GM19397 (cell line): ENCODE data around the gene SIPA1L3.
"Not testable (repeated sequence)": the region's sequence is repeated elsewhere in the genome, so short reads cannot be mapped to it uniquely, and the experiment has no call there.

Experiments
- ATAC-seq: cut with Tn5 transposase; IDR thresholded peaks from one replicate; pipeline ENCODE4 v1.9.1; 2021; ENCODE audit warnings: mild to moderate bottlenecking, moderate library complexity; ENCODE audit not compliant: unreplicated experiment

Gene SIPA1L3

DNA sequence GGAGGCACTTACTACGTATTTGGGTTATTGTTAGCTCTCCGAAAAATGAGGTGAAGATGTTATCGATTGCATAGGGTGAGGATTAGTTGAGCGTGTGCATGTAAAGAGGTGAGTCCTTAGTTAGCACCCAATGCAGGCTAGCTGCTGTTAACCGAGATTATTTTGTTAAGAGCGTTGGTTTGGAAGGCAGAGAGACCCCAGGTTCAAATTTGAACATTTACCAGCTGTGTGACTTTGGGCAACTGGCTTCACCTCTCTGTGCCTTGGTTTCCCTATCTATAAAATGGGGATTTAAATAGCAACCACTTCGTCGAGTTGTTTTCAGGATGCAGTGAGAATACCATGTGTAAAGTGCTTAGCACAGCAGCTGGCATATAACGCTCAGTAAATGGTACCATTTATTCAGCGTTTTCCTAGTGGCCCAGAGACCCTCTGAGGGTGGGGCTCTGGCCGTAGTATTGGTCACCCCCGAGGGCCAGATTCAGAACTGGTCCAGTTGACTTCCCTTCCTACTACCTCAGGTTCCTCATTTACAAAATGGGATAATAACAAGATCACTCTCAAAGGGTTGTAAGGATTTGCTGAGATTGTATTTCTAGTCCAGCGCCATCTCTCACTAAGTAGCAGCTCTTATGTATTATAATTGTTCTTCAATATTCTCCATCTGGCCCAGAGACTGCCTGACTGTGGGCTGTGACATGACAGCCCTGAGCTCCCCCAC is 887 bp downstream of the SIPA1L3 start:
- no peak for ATAC-seq

DNA sequence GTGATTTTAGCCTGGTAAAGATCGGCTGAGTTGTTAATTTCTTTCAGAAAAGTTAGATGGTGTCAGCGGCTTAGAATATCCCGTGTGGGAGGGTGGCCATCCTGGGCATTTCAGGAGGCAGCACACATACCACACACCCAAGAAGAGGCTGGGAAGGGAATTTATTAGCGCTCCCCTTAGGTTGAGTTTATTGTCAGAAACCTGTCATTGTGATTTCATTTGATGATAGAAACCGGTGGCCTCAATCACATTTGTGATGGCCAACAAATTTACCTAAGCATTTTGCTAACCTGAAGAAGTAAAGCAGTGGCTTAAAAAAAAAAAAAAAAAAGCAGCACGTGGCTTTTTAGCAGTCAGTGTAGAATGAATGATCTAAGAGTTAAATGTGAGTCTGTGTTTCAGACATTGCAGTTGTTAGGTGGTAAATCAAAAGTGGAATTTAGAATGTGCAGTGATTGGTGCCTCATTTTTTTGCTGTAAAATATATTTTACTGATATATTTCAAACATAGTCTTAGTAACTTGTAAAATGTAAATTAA is 2.7 kb downstream of the SIPA1L3 start:
- ATAC-seq, result no peak

DNA sequence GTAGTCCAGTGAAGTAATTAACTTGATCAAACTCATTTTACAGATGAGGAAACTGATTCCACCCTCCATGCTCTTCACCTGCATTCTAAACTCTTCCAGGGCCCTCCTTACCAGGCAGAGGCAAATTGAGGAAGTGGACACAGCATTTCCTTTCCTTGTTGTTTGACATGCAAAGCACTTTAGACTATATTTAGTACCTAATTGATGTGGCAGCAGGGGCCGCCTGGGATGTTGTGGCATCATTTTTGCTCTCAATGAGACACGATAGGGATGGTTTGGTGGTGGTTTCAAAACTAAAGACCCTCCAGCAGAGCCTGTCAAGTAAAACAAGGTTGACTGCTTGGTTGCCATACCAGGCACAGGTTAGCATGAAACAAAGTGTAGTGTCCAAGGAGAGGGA is 7.9 kb downstream of the SIPA1L3 start:
- ATAC-seq, result no peak

DNA sequence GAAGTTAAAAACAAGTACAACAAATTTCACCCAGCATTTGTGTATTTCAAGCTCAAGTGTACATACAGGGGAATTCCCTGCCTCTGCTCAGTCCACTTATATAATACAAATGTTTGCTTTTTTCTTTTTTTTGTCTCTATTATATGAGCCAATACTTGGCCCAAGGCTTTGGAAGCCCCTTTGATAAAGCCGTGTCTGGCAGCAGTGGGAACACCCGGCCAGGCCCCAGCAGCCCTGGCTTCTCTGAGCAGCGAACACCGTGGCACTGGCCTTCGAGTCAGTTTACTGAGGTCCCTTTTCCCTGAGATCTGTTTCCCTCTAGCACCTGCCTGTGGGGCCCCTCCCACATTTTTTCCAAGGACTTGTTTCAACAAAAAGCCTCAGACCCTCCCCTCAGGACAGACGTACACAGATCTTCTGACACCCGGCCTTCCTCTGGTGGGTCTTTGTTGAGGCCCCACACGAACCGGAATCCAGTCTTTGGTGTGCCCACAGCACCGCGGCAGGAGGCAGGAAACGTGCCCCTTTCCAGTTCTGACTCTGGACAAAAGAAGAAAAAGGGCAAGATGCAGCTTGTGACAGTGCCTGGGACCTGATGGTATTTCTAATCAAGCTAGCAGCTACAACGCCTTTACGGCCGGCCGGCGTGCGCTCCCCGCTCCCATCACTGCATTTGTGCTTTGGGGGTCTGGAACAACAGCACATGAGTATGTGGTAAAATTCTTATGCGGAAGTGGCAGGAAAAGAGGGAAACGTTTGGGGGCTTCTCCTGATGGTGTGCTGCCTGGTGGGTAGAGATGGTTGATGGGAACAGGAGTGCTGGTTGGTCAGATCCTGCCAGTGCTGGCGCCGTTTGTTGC is 13.8 kb downstream of the SIPA1L3 start:
- no peak for ATAC-seq

DNA sequence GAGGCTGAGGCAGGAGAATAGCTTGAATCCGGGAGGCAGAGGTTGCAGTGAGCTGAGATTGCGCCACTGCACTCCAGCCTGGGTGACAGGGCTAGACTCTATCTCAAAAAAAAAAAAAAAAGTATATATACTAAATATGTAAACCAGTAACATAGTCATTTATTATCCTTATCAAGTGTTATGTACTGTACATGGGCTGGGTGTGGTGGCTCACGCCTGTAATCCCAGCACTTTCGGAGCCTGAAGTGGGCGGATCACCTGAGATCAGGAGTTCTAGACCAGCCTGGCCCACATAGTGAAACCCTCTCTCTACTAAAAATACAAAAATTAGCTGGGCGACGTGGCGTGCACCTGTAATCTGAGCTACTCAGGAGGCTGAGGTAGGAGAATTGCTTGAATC is 17.6 kb downstream of the SIPA1L3 start:
- not testable (repeated sequence) for ATAC-seq

DNA sequence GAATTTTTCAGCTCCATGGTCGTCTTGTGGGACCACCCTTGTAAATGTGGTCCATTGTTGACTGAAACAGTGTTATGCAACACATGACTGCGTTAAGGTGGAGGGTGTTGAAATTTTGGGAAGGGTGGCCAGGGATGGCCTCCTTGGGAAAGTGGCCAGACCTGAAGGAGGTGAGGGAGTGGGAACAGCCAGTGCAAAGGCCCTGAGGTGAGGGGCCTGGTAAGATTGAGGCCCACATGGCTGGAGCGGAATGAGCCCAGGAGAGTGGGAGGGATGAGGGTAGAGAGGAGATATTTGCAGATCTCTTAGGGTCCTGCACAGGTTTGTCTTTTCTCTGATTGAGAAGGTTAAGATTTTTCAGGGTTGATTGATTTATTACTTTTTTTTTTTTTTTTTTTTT is 18.2 kb downstream of the SIPA1L3 start:
- no peak for ATAC-seq

DNA sequence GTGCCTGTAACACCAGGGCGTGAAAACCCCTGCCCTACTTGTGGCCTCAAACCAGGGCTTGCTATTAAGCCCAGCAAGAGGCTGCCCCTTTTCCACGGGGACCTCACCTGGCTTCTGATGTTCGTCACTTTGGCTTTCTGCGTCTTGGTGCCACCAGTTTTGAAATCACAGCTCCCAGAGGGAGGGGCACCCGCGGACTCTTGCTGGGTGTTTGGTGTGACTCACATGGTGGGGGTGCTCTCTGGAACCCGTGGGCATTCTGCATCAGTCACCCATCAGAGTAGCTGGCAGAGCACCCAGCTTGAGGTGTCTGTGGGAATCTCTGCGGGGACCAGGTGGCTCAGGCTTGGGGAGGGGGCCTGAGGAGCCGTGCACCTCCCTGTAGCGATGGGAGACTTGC is 19.2 kb downstream of the SIPA1L3 start:
- no peak for ATAC-seq

DNA sequence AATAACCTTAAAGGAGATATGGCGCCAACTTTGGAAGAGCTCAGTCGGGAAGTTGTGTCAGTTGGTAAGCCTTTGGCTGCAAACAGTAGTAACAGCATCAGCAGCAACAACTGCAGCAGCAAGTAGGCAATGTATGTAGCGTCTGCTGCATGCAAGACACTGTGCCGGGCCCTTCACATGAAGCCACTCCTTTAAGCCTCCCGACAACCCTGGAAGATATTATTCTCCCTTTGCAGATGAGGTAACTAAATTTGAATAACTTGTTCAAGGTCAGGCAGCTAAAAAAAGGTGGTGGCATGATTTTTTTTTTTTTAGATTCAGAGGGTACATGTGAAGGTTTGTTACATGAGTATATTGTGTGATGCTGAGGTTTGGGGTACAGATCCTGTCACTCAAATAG is 19.7 kb downstream of the SIPA1L3 start:
- ATAC-seq, result no peak

DNA sequence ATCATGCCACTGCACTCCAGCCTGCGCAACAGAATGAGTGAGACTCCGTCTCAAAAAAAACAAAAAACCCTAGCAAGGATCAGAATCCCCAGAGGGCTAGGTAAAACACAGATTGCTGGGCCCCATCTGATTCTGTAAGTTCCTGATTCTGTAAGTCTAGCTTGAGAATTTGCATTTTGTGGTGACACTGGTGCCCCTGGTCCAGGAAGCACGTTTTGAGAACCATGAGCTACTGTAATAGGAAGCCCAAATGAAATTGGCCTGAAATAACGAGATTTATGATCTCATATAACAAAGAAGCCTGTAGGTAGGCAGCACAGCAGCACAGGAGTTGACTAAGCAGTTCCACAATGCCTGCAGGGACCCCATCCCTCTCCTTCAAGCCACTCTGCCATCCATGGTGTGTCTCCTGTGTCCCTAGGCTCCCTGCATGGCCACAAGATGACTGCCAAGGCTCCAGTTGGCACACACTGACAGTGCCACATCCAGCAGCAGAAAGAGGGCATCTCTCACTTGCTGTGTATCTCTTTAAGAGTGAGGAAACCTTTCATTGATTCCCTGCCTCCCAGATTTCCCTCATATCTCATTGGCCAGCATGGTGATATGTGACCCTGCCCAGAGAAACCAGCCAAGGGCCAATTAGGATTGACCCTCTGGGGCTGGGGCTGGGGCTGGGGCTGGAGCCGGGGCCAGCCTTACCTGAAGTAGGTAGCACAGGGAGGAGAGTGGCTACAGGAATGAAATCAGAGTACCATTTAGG is 21.7 kb downstream of the SIPA1L3 start:
- peak; percentile 56 for ATAC-seq

DNA sequence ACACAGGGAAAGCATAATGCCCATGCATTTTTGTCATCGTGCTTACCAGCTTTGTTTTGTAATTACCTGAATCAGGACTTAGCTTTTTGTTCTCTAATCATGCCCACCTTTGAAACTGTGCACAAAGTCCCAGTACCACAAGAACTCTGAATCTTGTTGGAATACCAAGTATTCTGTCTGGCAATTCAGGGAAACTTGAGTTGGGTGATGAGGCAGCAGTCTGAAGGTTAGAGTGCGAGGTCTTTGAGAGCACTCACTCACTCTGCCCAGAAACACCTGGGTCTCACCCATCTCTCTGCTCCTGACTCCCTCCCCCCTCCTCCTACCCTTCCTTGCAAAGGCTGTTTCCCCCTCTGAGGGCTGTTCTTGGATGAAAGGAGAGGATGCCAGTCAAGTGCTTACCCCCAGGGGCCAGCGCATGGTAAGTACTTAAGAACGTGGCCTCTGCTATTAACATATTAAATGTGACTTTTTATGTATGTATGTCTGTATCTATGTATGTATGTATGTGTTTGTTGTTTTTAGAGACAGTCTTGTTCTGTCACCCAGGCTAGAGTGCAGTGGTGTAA is 22.4 kb downstream of the SIPA1L3 start:
- no peak for ATAC-seq

DNA sequence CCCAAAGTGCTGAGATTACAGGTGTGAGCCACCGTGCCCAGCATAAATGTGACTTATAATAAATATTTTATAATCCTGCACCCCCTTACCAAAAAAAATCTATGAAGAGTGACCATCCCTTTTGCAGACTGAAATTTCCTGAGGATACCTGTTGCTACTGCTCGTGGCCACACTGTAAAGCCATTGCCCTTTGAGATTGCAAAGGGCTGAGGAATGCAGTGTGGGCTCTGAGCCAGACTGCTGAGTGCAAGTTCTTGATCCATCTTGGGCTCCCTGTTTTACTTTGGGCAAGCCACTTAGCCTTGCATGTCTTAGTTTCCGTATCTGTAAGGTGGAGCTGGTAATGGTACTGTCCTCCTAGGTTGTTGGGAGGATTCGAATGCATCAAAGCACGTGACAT is 23.4 kb downstream of the SIPA1L3 start:
- no peak for ATAC-seq

DNA sequence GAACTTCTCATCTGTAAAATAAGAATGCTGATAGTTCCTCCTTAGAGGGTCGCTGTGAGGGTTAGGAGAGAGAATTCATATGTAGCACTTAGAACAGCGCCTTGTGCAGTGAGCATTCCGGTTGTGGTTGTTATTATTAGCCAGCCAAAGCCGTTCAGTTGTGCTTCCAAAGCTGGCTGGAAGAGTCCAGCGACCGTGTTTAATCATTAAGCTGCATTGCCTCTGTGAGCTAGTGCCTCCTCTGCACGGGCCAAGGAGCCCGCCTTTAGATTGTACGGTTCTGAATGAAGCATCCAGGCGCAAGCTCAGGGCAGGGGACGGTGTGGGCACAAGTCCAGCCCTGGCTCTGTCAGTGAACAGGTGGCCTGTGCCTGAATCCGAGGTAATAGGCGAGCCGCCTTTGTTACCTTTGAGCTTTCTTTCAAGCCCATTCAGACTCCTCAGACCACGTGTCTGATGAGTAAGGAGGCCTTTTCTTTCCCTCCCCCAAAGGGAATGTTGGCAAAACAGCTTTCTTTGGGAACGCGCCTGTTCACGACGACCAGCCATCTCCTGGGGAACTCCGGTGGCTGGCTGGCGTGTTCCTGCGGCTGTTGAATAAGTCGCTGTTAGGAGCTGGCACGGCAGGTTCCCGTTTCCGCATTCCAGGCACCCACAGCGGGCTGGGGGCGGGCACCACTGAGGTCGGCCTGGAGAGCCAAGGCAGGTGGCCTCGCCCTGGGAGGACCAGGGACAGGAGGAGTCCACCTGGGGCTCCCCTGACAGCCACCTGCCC is 25.1 kb downstream of the SIPA1L3 start:
- peak; percentile 55 for ATAC-seq

DNA sequence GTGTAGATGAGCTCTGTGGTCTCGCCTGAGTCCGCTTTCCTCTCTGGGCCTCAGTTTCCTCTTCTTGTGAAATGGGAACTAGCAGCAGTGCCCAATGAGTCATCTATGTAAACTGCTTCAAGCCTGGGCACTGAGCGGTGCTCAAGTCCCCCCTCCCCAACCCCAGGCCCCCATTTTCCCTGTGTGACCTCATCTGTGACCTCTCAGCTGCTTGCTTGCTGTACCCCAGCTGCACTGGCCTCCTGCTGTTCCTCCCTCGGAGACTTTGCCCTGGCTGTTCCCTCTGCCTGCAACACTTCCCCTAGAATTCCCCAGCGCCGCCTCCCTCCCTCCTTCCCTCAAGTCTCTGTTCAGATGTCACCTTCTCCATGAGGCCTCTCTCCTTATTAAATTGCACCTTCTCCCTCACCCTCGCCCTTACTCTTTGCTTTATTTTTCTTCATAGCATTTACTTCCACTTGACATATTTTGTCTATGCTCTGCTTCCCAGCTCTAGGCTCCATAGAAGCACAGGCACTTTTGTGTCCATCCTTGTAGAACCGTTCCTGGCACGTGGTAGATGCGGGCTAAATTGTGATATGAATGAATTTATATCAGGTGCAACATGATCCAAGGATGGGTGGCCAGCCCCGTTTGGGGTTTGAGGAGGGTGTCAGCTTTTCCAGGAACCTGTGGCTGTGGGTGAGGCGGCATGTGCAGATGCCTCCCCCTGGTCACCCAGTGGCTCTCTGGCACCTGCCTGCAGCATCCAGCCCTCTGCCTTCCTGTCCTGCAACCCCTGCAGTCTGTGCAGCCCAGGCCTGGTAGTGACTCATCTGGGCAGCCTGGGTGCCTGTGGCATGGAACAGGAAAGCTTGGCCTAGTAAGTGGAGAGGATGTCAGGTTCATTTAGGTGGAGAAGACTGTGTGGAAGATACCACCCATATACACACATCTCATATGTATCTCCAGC is 26.3 kb downstream of the SIPA1L3 start:
- ATAC-seq, result no peak

DNA sequence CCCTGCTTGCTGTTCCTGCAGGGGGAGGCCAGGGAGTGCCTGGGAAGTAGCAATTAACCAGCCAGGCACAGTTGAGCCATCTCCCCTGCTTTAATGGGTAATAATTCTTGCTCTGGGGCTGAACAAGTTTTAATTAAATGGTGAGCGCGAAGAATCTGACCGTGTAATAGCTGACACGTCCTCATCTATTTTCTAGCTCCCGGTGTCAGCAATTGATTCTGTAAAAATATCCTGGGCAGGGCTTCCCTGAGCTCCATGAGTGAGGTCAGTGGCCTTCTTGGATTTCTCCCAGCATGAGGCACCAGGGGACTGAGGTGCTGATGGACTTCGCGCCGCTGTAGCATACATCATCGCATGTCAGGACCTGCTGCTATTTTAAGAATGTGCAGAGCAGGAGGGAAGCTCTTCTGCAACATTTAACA is 26.9 kb downstream of the SIPA1L3 start:
- ATAC-seq, result no peak

DNA sequence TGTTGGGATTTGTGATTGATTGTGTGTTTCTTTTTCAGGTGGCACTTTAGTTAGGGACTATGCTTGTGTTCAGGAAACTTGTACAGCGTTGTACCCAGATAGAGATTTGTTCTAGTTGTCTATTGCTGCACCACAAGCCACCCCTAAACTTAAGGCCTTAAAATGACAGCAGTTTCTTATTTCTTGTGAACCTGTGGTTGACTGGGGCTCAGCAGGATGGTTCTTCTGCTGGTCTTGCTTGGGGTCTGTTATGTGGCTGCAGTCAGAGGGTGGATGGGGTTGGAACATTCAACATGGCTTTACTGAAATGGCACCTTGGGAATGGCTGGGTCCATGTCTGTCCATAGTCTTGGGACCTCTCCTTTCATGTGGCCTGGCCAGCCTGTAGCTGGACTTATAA is 28.3 kb downstream of the SIPA1L3 start:
- ATAC-seq, result no peak

DNA sequence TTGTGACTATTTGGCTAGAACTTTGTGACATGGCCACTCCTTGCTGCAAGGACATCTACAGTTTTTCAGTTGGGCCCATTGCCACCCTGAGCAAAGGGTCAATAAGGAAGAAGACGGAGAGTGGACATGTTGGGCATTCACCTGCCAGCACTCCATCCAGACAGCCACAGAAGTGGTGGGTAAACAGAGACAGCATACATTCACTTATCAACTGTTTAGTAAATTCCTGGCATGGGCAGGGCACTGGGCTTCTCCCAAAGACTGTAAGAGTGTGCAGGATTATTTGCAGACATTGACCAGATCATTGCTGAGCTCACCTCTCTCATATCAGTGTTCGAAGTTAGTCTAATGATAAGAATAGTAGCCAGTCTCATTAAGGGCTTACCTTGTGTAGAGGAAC is 29.2 kb downstream of the SIPA1L3 start:
- ATAC-seq, result no peak

DNA sequence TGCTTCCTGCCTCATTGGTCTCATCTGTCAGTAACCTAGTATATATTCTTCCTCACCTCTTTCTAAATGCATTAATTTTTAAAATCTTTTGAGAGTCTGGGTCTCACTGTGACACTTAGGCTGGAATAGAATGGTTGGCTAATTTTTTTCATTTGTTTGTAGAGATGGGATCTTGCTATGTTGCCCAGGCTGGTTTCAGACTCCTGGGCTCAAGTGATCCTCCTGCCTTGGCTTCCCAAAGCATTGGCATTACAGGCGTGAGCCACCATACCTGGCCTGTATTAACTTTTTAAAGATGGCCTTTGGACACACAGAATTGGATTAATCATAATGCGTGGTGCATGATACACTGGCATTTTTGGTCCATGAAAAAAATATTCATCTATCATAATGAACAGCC is 29.9 kb downstream of the SIPA1L3 start:
- ATAC-seq, result no peak

DNA sequence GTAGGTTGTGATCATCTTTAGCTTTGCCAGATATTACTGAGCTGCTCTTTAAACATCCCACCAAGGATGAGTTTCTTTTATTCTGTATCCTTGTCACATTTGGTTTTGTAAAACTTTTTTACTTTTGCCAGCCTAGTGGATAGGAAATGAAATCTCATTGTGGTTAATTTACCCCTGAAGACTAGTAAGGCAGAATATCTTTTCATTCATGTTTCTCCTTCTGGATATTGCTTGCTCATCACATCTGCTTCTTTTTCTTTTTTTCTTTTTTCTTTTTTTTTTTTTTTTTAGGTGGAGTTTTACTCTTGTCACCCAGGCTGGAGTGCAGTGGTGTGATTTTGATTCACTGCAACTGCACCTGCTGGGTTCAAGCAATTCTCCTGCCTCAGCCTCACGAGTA is 31.3 kb downstream of the SIPA1L3 start:
- ATAC-seq, result no peak
